H1 (cell line): ENCODE data around the gene PPP2R3B. TPM values are rescaled to one million over a fixed set of nuclear protein-coding genes. Genes with fewer than 3 reads are reported as not detected.

Experiments
- ATF2 ChIP-seq: IDR thresholded peaks from 2 replicates; pipeline ENCODE4 v1.6.1; 2012; ENCODE audit warnings: low read length, inconsistent platforms
- CHD7 ChIP-seq: fragments of 300-600 bp; sonication (generic); IDR thresholded peaks from 2 replicates; pipeline ENCODE4 v1.7.1; 2012; ENCODE audit warnings: low read length, moderate library complexity, mild to moderate bottlenecking, inconsistent platforms; ENCODE audit not compliant: insufficient replicate concordance
- HDAC6 ChIP-seq: IDR thresholded peaks from one replicate; pipeline ENCODE4 v1.7.1; 2012; ENCODE audit warnings: low read depth, mild to moderate bottlenecking, inconsistent platforms, low read length, moderate library complexity
- POLR2A ChIP-seq, 2 experiments: IDR thresholded peaks; 1 replicate in 1 of 2; 2 replicates in 1 of 2; pipeline ENCODE4 v1.6.1; 2011; ENCODE audit warnings: low read depth in 2 of 2, low read length in 2 of 2, mild to moderate bottlenecking in 2 of 2; ENCODE audit errors: control extremely low read depth in 1 of 2
- RAD21 ChIP-seq, 2 experiments: IDR thresholded peaks in 1 of 2; conservative IDR thresholded peaks in 1 of 2; 2 replicates each; pipeline ENCODE4 v1.6.1; 2011; ENCODE audit warnings: low read depth in 2 of 2, low read length in 2 of 2, improper control_type of control experiment in 1 of 2, inconsistent platforms in 1 of 2, mild to moderate bottlenecking in 1 of 2, moderate library complexity in 1 of 2
- RFX5 ChIP-seq: IDR thresholded peaks from 2 replicates; pipeline ENCODE4 v1.6.1; 2011; ENCODE audit warnings: low read depth, low read length, improper control_type of control experiment, borderline replicate concordance
- SP4 ChIP-seq: IDR thresholded peaks from 2 replicates; pipeline ENCODE4 v1.6.1; 2012; ENCODE audit warnings: low read length, inconsistent platforms
- TCF12 ChIP-seq: IDR thresholded peaks from 2 replicates; pipeline ENCODE4 v1.6.1; 2011; ENCODE audit warnings: low read depth, mild to moderate bottlenecking, low read length
- polyA plus RNA-seq, 7 experiments: library from polyadenylated mRNA; depleted of rRNA in 3 of 7; stranded (reverse) in 5 of 7; unstranded in 2 of 7; fragments of >200 nt in 5 of 7; fragments of 200-250 nt in 2 of 7; gene quantifications; 1 replicate in 5 of 7; 2 replicates in 1 of 7; 4 replicates in 1 of 7; pipeline versions ENCODE4 v1.2.1 to v1.2.3, GENCODE V29; 2011 to 2013; ENCODE audit warnings: missing spikeins in 2 of 7, mixed read lengths in 2 of 7
- total RNA-seq: library from RNA; stranded (reverse); fragmentation: NEBNext Ultra II Directional; extraction: Animal tissue kit (Norgen Biotek cat#: 25700); gene quantifications from 2 replicates; pipeline ENCODE4 v1.2.1, GENCODE V29; 2021

Gene PPP2R3B
- total and polyA plus RNA-seq, 2 of the 8 experiments (the other 6 are each of a cell fraction or from before 2014, with no cell fraction given), result 47.6 to 86.7 TPM

- TF ChIP-seq CHD7 (no peak), HDAC6 (no peak), RAD21 (IDR thresholded peaks at IDR 0.05 in 1 of 2, conservative IDR thresholded peaks at IDR 0.05 in 1 of 2; ENCODE audit: low read depth in 2 of 2, low read length in 2 of 2) (peak; percentile 23 to 34; a peak in 2 of 4 replicates), ATF2 (0 out of 2 replicates have a peak, but pooled peaks have one; percentile 58), RFX5 (no peak), TCF12 (no peak), SP4 (no peak), POLR2A (IDR thresholded peaks at IDR 0.05; ENCODE audit: control extremely low read depth in 1 of 2, low read depth in 2 of 2, low read length in 2 of 2) (no peak)
Measured at GRCh38 chrX:323721-324628, 62.7 kb downstream of the PPP2R3B start (continued).
